ENCODE results near the gene CACHD1.
"Not testable (repeated sequence)": the region's sequence is repeated elsewhere in the genome, so short reads cannot be mapped to it uniquely, and the experiment has no call there.

Gene CACHD1

GRCh38 chr1:64608651-64609048 is 138.7 kb downstream of the CACHD1 start:
- TF ChIP-seq POLR2A (IDR thresholded peaks at IDR 0.05; ENCODE audit: extremely low read depth, insufficient read length) (no peak), CTCF (IDR thresholded peaks at IDR 0.05; ENCODE audit: low read depth, low read length) (no peak), MAX (IDR thresholded peaks at IDR 0.05; ENCODE audit: low read depth, low read length) (no peak), MYC (IDR thresholded peaks at IDR 0.05; ENCODE audit: low read depth, low read length) (no peak)
- H3K4me3 ChIP-seq (ENCODE audit: low read depth, low read length) = no peak overlapping the region

GRCh38 chr1:64610950-64611349 is 141.0 kb downstream of the CACHD1 start:
- H3K4me3 ChIP-seq (ENCODE audit: low read depth, low read length); DNase-seq (ENCODE audit: low read depth): not testable (repeated sequence)

More at GRCh38 chr1:64608651-64609048, 138.7 kb downstream of the CACHD1 start:
- DNase-seq (ENCODE audit: low read depth) = no peak

GRCh38 chr1:64616039-64616438 is 146.1 kb downstream of the CACHD1 start:
- H3K4me3 ChIP-seq (ENCODE audit: low read depth, low read length) = no peak overlapping the region
- TF ChIP-seq CTCF (IDR thresholded peaks at IDR 0.05; ENCODE audit: low read depth, low read length) (no peak), POLR2A (IDR thresholded peaks at IDR 0.05; ENCODE audit: extremely low read depth, insufficient read length) (no peak), MAX (IDR thresholded peaks at IDR 0.05; ENCODE audit: low read depth, low read length) (no peak), MYC (IDR thresholded peaks at IDR 0.05; ENCODE audit: low read depth, low read length) (no peak)
- DNase-seq (ENCODE audit: low read depth) = no peak

GRCh38 chr1:64623750-64624191 is 153.8 kb downstream of the CACHD1 start:
- H3K4me3 ChIP-seq (ENCODE audit: low read depth, low read length) = no peak overlapping the region
- TF ChIP-seq CTCF (IDR thresholded peaks at IDR 0.05; ENCODE audit: low read depth, low read length) = no peak
- DNase-seq (ENCODE audit: low read depth) = no peak

- TF ChIP-seq POLR2A (IDR thresholded peaks at IDR 0.05; ENCODE audit: extremely low read depth, insufficient read length) = no peak
- TF ChIP-seq MAX (IDR thresholded peaks at IDR 0.05; ENCODE audit: low read depth, low read length) = no peak
- TF ChIP-seq MYC (IDR thresholded peaks at IDR 0.05; ENCODE audit: low read depth, low read length) = no peak
- TF ChIP-seq CTCF (IDR thresholded peaks at IDR 0.05; ENCODE audit: low read depth, low read length) = no peak
- DNase-seq (ENCODE audit: low read depth) = no peak
- no peak overlapping the region for H3K4me3 ChIP-seq (ENCODE audit: low read depth, low read length)
Observed at GRCh38 chr1:64624218-64624713, 154.3 kb downstream of the CACHD1 start.

- TF ChIP-seq MAX (IDR thresholded peaks at IDR 0.05; ENCODE audit: low read depth, low read length) = no peak
- no peak for TF ChIP-seq MYC (IDR thresholded peaks at IDR 0.05; ENCODE audit: low read depth, low read length)
- no peak for TF ChIP-seq POLR2A (IDR thresholded peaks at IDR 0.05; ENCODE audit: extremely low read depth, insufficient read length)
- TF ChIP-seq CTCF (IDR thresholded peaks at IDR 0.05; ENCODE audit: low read depth, low read length) = no peak
- H3K4me3 ChIP-seq (ENCODE audit: low read depth, low read length) = no peak overlapping the region
- no peak for DNase-seq (ENCODE audit: low read depth)
Observed at GRCh38 chr1:64624808-64625207, 154.9 kb downstream of the CACHD1 start.

Data from NB4 (cell line).